ENCODE measurements around the gene PTPRE.

Gene PTPRE

GRCh38 chr10:127872011-127872761, 34.7 kb upstream of the PTPRE start:
- DNase-seq (ENCODE audit: low read depth, low spot score) = no peak
- Histone ChIP-seq H3K27ac (no peak overlapping the region), H3K36me3 (ENCODE audit: insufficient read depth, low read length) (no peaks in the 10 kb centered on the region), H3K9ac (ENCODE audit: insufficient read length) (no peak overlapping the region), H3K9me3 (ENCODE audit: low read depth, low read length) (no peaks in the 10 kb centered on the region), H3K4me3 (no peak overlapping the region)
- TF ChIP-seq POLR2AphosphoS5 (IDR thresholded peaks at IDR 0.05; ENCODE audit: borderline replicate concordance, low read depth, low read length) (no peak), EZH2 (IDR thresholded peaks at IDR 0.05) (no peak), FOXP2 (optimal IDR thresholded peaks at IDR 0.05; ENCODE audit: control extremely low read depth, extremely low read length, insufficient read depth) (no peak)

GRCh38 chr10:127872871-127873600, 33.9 kb upstream of the PTPRE start:
- Histone ChIP-seq H3K27ac (no peak overlapping the region), H3K9ac (ENCODE audit: insufficient read length) (no peak overlapping the region), H3K9me3 (ENCODE audit: low read depth, low read length) (no peaks in the 10 kb centered on the region), H3K4me3 (no peak overlapping the region), H3K36me3 (ENCODE audit: insufficient read depth, low read length) (no peaks in the 10 kb centered on the region)
- no peak for DNase-seq (ENCODE audit: low read depth, low spot score)
- TF ChIP-seq FOXP2 (optimal IDR thresholded peaks at IDR 0.05; ENCODE audit: control extremely low read depth, extremely low read length, insufficient read depth) (no peak), POLR2AphosphoS5 (IDR thresholded peaks at IDR 0.05; ENCODE audit: borderline replicate concordance, low read depth, low read length) (no peak)

- Histone ChIP-seq H3K27ac (no peak overlapping the region), H3K9me3 (ENCODE audit: low read depth, low read length) (no peaks in the 10 kb centered on the region), H3K9ac (ENCODE audit: insufficient read length) (no peak overlapping the region), H3K36me3 (ENCODE audit: insufficient read depth, low read length) (no peaks in the 10 kb centered on the region), H3K4me3 (no peak overlapping the region)
- no peak for DNase-seq (ENCODE audit: low read depth, low spot score)
- TF ChIP-seq EZH2 (IDR thresholded peaks at IDR 0.05) (no peak), FOXP2 (optimal IDR thresholded peaks at IDR 0.05; ENCODE audit: control extremely low read depth, extremely low read length, insufficient read depth) (no peak), POLR2AphosphoS5 (IDR thresholded peaks at IDR 0.05; ENCODE audit: borderline replicate concordance, low read depth, low read length) (no peak)
These were observed 32.9 kb upstream of the PTPRE start for GRCh38 chr10:127873901-127874470.

- TF ChIP-seq EZH2 (IDR thresholded peaks at IDR 0.05) (no peak), POLR2AphosphoS5 (IDR thresholded peaks at IDR 0.05; ENCODE audit: borderline replicate concordance, low read depth, low read length) (no peak), FOXP2 (optimal IDR thresholded peaks at IDR 0.05; ENCODE audit: control extremely low read depth, extremely low read length, insufficient read depth) (no peak)
- H3K27ac ChIP-seq = no peak overlapping the region
- H3K4me3 ChIP-seq = no peak overlapping the region
- no peaks in the 10 kb centered on the region for H3K36me3 ChIP-seq (ENCODE audit: insufficient read depth, low read length)
- no peaks in the 10 kb centered on the region for H3K9me3 ChIP-seq (ENCODE audit: low read depth, low read length)
- DNase-seq (ENCODE audit: low read depth, low spot score) = no peak
- no peak overlapping the region for H3K9ac ChIP-seq (ENCODE audit: insufficient read length)
These were observed 32.0 kb upstream of the PTPRE start for GRCh38 chr10:127874671-127875448.

- H3K36me3 ChIP-seq (ENCODE audit: insufficient read depth, low read length) = no peaks in the 10 kb centered on the region
- H3K9ac ChIP-seq (ENCODE audit: insufficient read length) = no peak overlapping the region
- TF ChIP-seq EZH2 (IDR thresholded peaks at IDR 0.05) (no peak), FOXP2 (optimal IDR thresholded peaks at IDR 0.05; ENCODE audit: control extremely low read depth, extremely low read length, insufficient read depth) (no peak), POLR2AphosphoS5 (IDR thresholded peaks at IDR 0.05; ENCODE audit: borderline replicate concordance, low read depth, low read length) (no peak)
- H3K27ac ChIP-seq = no peak overlapping the region
- H3K9me3 ChIP-seq (ENCODE audit: low read depth, low read length) = no peaks in the 10 kb centered on the region
- DNase-seq (ENCODE audit: low read depth, low spot score) = no peak
- no peak overlapping the region for H3K4me3 ChIP-seq
These were observed 31.5 kb upstream of the PTPRE start for GRCh38 chr10:127875449-127875765.

- Histone ChIP-seq H3K27ac (no peak overlapping the region), H3K36me3 (ENCODE audit: insufficient read depth, low read length) (no peaks in the 10 kb centered on the region), H3K9me3 (ENCODE audit: low read depth, low read length) (no peaks in the 10 kb centered on the region), H3K9ac (ENCODE audit: insufficient read length) (no peak overlapping the region), H3K4me3 (no peak overlapping the region)
- TF ChIP-seq FOXP2 (optimal IDR thresholded peaks at IDR 0.05; ENCODE audit: control extremely low read depth, extremely low read length, insufficient read depth) (no peak), EZH2 (IDR thresholded peaks at IDR 0.05) (no peak), POLR2AphosphoS5 (IDR thresholded peaks at IDR 0.05; ENCODE audit: borderline replicate concordance, low read depth, low read length) (no peak)
- DNase-seq (ENCODE audit: low read depth, low spot score) = no peak
These were observed 31.0 kb upstream of the PTPRE start for GRCh38 chr10:127875916-127876315.

GRCh38 chr10:127877116-127877515, 29.8 kb upstream of the PTPRE start:
- H3K36me3 ChIP-seq (ENCODE audit: insufficient read depth, low read length) = no peaks in the 10 kb centered on the region
- H3K27ac ChIP-seq = no peak overlapping the region
- TF ChIP-seq FOXP2 (optimal IDR thresholded peaks at IDR 0.05; ENCODE audit: control extremely low read depth, extremely low read length, insufficient read depth) (no peak), POLR2AphosphoS5 (IDR thresholded peaks at IDR 0.05; ENCODE audit: borderline replicate concordance, low read depth, low read length) (no peak), EZH2 (IDR thresholded peaks at IDR 0.05) (no peak)

GRCh38 chr10:127877699-127878098, 29.2 kb upstream of the PTPRE start:
- no peak overlapping the region for H3K9ac ChIP-seq (ENCODE audit: insufficient read length)
- no peak for DNase-seq (ENCODE audit: low read depth, low spot score)
- no peaks in the 10 kb centered on the region for H3K36me3 ChIP-seq (ENCODE audit: insufficient read depth, low read length)
- H3K27ac ChIP-seq = no peak overlapping the region
- H3K4me3 ChIP-seq = no peak overlapping the region
- TF ChIP-seq EZH2 (IDR thresholded peaks at IDR 0.05) (no peak), FOXP2 (optimal IDR thresholded peaks at IDR 0.05; ENCODE audit: control extremely low read depth, extremely low read length, insufficient read depth) (no peak), POLR2AphosphoS5 (IDR thresholded peaks at IDR 0.05; ENCODE audit: borderline replicate concordance, low read depth, low read length) (no peak)
- no peaks in the 10 kb centered on the region for H3K9me3 ChIP-seq (ENCODE audit: low read depth, low read length)

More at GRCh38 chr10:127877116-127877515, 29.8 kb upstream of the PTPRE start:
- Histone ChIP-seq H3K9ac (ENCODE audit: insufficient read length) (no peak overlapping the region), H3K4me3 (no peak overlapping the region), H3K9me3 (ENCODE audit: low read depth, low read length) (no peaks in the 10 kb centered on the region)
- DNase-seq (ENCODE audit: low read depth, low spot score) = no peak
